ENCODE data around the gene DDR2.

DDR2 gene

GRCh38 chr1:162641114-162641513 is 8.8 kb downstream of the DDR2 start:
- no peak for DNase-seq

GRCh38 chr1:162644986-162645314 is 12.7 kb downstream of the DDR2 start:
- TF ChIP-seq GATA1 (IDR thresholded peaks at IDR 0.05; ENCODE audit: low read depth, low read length), result no peak
- no peak for TF ChIP-seq POLR2A (IDR thresholded peaks at IDR 0.05; ENCODE audit: low read length)
- no peak for DNase-seq

More at GRCh38 chr1:162641114-162641513, 8.8 kb downstream of the DDR2 start:
- TF ChIP-seq GATA1 (IDR thresholded peaks at IDR 0.05; ENCODE audit: low read depth, low read length) (no peak), POLR2A (IDR thresholded peaks at IDR 0.05; ENCODE audit: low read length) (no peak)

- no peak for DNase-seq
- TF ChIP-seq POLR2A (IDR thresholded peaks at IDR 0.05; ENCODE audit: low read length) (no peak), GATA1 (IDR thresholded peaks at IDR 0.05; ENCODE audit: low read depth, low read length) (no peak)
These were observed 13.4 kb downstream of the DDR2 start for GRCh38 chr1:162645666-162646065.

GRCh38 chr1:162649583-162649982 is 17.3 kb downstream of the DDR2 start:
- DNase-seq, result no peak
- TF ChIP-seq POLR2A (IDR thresholded peaks at IDR 0.05; ENCODE audit: low read length), result no peak
- TF ChIP-seq GATA1 (IDR thresholded peaks at IDR 0.05; ENCODE audit: low read depth, low read length), result no peak

- TF ChIP-seq POLR2A (IDR thresholded peaks at IDR 0.05; ENCODE audit: low read length) (no peak), GATA1 (IDR thresholded peaks at IDR 0.05; ENCODE audit: low read depth, low read length) (no peak)
- DNase-seq, result no peak
These were observed 22.8 kb downstream of the DDR2 start for GRCh38 chr1:162654915-162655620.

GRCh38 chr1:162656266-162656665 is 24.0 kb downstream of the DDR2 start:
- TF ChIP-seq GATA1 (IDR thresholded peaks at IDR 0.05; ENCODE audit: low read depth, low read length), result no peak
- no peak for DNase-seq

GRCh38 chr1:162660574-162660973 is 28.3 kb downstream of the DDR2 start:
- TF ChIP-seq POLR2A (IDR thresholded peaks at IDR 0.05; ENCODE audit: low read length) (no peak), GATA1 (IDR thresholded peaks at IDR 0.05; ENCODE audit: low read depth, low read length) (no peak)
- no peak for DNase-seq

GRCh38 chr1:162661336-162661735 is 29.1 kb downstream of the DDR2 start:
- TF ChIP-seq GATA1 (IDR thresholded peaks at IDR 0.05; ENCODE audit: low read depth, low read length) (no peak), POLR2A (IDR thresholded peaks at IDR 0.05; ENCODE audit: low read length) (no peak)
- no peak for DNase-seq

- TF ChIP-seq POLR2A (IDR thresholded peaks at IDR 0.05; ENCODE audit: low read length) (no peak), GATA1 (IDR thresholded peaks at IDR 0.05; ENCODE audit: low read depth, low read length) (no peak)
- no peak for DNase-seq
These were observed 29.7 kb downstream of the DDR2 start for GRCh38 chr1:162662013-162662412.

GRCh38 chr1:162663086-162663485 is 30.8 kb downstream of the DDR2 start:
- no peak for TF ChIP-seq GATA1 (IDR thresholded peaks at IDR 0.05; ENCODE audit: low read depth, low read length)
- no peak for TF ChIP-seq POLR2A (IDR thresholded peaks at IDR 0.05; ENCODE audit: low read length)
- DNase-seq, result no peak

- DNase-seq, result no peak
- TF ChIP-seq POLR2A (IDR thresholded peaks at IDR 0.05; ENCODE audit: low read length) (no peak), GATA1 (IDR thresholded peaks at IDR 0.05; ENCODE audit: low read depth, low read length) (no peak)
These were observed 31.4 kb downstream of the DDR2 start for GRCh38 chr1:162663589-162664106.

GRCh38 chr1:162666006-162666645 is 33.9 kb downstream of the DDR2 start:
- no peak for TF ChIP-seq POLR2A (IDR thresholded peaks at IDR 0.05; ENCODE audit: low read length)
- TF ChIP-seq GATA1 (IDR thresholded peaks at IDR 0.05; ENCODE audit: low read depth, low read length), result no peak
- no peak for DNase-seq

GRCh38 chr1:162667381-162668080 is 35.3 kb downstream of the DDR2 start:
- DNase-seq, result no peak
- TF ChIP-seq GATA1 (IDR thresholded peaks at IDR 0.05; ENCODE audit: low read depth, low read length) (no peak), POLR2A (IDR thresholded peaks at IDR 0.05; ENCODE audit: low read length) (no peak)

- TF ChIP-seq POLR2A (IDR thresholded peaks at IDR 0.05; ENCODE audit: low read length), result no peak
- no peak for TF ChIP-seq GATA1 (IDR thresholded peaks at IDR 0.05; ENCODE audit: low read depth, low read length)
- DNase-seq, result no peak
These were observed 38.8 kb downstream of the DDR2 start for GRCh38 chr1:162670928-162671663.

Data from erythroblast (primary cell).